HFF-Myc (cell line): ENCODE measurements around the gene KMT5B.

Experiments used
- DNase-seq: peaks from one replicate; pipeline ENCODE4 v3.0.0-alpha.2; 2011; ENCODE audit warnings: low read depth; ENCODE audit errors: extremely low read depth
- H3K4me3 ChIP-seq: replicated peaks from 2 replicates; pipeline ENCODE4 v1.5.1; 2011; ENCODE audit warnings: low read depth, mild to moderate bottlenecking, control low read depth, low read length
- TF ChIP-seq, protein P1 (sequence below): IDR thresholded peaks from 2 replicates; pipeline ENCODE4 v1.5.1; 2012; ENCODE audit warnings: mild to moderate bottlenecking, low read depth, low read length, control low read depth; ENCODE audit errors: missing control alignments

KMT5B gene

GRCh38 chr11:68121067-68121899 lies 91.8 kb downstream of the KMT5B start, which contains the start of gene CHKA:
TSS of gene CHKA (minus strand) at chr11:68121388. CDS start at chr11:68121177, 211 bp downstream.
- DNase-seq = peak; percentile 38
- H3K4me3 ChIP-seq = peak within 1 kb of the TSS; percentile 66
- TF ChIP-seq, protein P1, sequence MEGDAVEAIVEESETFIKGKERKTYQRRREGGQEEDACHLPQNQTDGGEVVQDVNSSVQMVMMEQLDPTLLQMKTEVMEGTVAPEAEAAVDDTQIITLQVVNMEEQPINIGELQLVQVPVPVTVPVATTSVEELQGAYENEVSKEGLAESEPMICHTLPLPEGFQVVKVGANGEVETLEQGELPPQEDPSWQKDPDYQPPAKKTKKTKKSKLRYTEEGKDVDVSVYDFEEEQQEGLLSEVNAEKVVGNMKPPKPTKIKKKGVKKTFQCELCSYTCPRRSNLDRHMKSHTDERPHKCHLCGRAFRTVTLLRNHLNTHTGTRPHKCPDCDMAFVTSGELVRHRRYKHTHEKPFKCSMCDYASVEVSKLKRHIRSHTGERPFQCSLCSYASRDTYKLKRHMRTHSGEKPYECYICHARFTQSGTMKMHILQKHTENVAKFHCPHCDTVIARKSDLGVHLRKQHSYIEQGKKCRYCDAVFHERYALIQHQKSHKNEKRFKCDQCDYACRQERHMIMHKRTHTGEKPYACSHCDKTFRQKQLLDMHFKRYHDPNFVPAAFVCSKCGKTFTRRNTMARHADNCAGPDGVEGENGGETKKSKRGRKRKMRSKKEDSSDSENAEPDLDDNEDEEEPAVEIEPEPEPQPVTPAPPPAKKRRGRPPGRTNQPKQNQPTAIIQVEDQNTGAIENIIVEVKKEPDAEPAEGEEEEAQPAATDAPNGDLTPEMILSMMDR = no peak

DNA sequence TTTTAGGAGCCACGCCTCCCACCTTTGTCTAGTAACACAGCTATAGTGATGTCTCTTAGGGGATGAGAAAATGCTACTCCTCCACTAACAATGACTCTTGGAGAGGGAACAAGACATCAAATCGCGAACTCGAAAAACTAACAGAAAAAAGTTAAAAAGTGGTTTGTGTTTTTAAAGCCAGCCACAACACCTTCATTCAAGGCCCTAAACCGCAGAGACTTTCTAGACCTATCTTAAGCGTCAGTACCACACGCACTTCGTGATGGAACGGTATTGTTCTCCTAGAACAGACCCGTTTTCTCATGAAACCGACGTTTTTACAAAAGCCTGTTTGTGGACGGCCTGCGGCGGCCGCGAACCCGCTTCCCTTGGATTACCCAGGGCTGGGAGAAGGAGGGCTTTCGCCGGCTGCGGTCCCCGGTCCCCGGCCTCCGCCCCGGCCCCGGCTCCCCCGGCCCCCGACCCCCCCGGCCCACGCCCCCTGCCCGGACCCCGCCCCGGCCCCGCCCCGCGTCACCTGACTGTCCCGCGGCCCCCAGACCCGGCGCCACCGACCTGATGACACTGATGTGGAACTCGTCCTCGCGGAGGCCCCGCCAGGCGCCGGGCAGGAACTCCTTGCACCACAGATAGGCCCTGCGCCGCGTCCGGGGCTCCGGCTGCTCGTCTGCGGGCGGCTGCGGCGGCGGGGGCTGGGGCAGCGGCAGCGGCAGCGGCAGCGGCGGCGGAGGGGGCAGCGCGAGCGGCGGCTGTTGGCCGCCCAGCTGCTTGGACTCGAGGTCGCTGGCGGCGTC lies 92.6 kb downstream of the KMT5B start:
- DNase-seq = no peak
- H3K4me3 ChIP-seq = peak overlapping the region; percentile 66
- TF ChIP-seq, protein P1 = no peak

DNA sequence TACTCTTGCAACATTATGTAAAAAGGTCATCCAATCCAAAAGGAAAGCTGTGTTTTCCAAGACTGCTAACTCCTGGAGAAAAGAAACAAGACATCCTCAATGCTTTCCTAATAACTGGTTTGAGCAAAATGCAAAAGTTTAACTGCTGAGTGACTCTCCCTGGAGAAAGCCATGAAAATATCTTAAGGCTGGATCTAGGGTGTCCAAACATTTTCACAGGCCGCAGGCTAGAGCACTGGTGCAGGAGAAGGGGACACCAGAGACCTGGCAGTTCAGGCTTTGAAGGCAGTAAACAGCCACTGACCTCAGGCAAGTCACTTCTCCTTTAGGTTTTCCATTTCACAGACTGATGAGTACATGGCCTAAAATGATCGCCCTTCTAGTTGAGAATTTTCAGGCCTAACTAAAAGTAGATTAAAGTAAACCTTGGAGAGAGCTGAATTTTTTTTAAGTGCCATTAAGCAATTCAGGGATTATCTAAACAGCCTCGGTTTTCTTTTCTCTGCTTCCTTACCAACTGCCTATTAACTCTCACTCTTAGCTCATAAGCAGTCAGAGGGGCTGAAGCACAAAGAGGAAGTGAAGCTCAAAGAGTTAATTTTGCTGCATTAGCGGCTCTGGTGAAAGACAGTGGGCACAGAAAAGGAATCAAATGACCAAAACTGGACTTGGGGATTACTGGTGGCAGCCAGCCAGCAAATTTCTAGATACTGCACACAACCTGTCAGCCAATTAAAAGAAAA lies 94.2 kb downstream of the KMT5B start:
- TF ChIP-seq, protein P1 = no peak
- no peak for DNase-seq
- H3K4me3 ChIP-seq = no peak overlapping the region

DNA sequence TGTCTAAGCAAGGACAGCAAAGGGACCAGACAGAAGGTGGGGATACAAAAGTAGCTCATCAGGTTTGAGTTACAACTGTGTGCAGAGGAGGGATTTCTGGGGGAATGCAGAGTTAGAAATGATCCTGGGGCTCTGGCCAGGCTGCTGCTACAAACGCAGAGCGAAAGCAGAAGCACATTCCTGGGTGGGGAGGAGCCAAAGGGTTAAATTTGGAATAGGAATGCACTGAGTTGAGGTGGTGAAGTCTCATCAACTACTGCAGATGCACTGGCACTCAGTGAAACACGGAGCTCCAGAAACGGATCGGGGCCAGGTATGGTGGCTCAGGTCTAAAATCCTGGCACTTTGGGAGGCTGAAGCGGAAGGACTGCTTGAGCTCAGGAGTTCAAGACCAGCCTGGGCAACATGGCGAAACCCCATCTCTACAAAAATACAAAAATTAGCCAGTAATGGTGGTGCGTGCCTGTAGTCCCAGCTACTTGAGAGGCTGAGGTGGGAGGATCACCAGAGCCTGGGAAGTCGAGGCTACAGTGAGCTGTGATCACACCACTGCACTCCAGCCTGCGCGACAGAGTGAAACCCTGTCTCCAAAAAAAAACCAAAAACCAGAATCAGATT lies 95.1 kb downstream of the KMT5B start:
- TF ChIP-seq, protein P1 = no peak
- H3K4me3 ChIP-seq = no peak overlapping the region
- no peak for DNase-seq

DNA sequence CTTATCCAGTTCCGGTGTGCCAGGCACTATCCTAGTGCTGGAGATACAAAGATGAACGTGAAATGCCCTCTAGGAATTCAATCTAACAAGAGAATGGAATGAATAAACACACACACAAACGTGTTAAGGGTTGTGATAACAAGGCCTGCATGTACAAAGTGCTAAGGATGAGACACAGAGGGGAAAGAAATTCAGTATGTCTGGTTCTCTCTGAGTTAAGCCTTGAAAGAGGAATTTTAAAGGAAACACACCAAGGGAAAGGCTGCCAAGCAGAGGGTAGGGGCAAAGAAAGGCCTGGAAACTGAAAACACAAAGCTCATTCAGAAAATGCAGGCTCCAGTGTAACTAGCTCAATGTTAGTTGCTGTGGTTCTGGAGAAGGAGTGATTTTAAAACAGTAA lies 96.1 kb downstream of the KMT5B start:
- TF ChIP-seq, protein P1 = no peak
- no peak for DNase-seq
- H3K4me3 ChIP-seq = no peak overlapping the region

GRCh38 chr11:68116126-68116525 lies 97.0 kb downstream of the KMT5B start:
- no peak for DNase-seq
- TF ChIP-seq, protein P1 = no peak

More at GRCh38 chr11:68116126-68116525, 97.0 kb downstream of the KMT5B start:
- H3K4me3 ChIP-seq = no peak overlapping the region
